GDM1 (cell line): ENCODE results near the gene TOX2.
A peak's percentile ranks its signal among the peaks of the same experiment; 100 is the strongest.

ENCODE experiments used
- DNase-seq: peaks from one replicate; lab custom pipeline; 2025; lab: John Stamatoyannopoulos, UW

The TOX2 gene

GRCh38 chr20:44075950-44076232, 161.2 kb downstream of the TOX2 start:
- DNase-seq, result no peak

- DNase-seq, result no peak
Observed at GRCh38 chr20:44079291-44079690, 164.6 kb downstream of the TOX2 start.

DNA sequence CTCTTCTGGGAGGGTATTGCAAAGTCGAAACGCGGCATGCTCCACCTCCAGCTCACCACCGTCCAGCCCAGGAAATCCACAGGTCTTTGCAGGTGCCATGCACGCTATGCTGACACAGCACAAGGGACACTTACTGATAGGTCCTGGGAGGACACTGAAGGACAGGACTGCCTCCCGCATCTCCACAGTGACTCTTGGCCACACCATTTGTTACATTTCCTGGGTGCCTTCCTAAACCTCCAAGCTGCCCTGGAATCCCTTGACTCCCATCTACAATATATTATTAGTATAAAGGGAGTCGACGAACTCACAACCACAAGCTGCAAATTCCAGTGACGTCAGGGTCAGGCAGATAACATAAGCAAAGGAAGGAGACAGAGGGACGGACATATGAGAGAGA, 165.4 kb downstream of the TOX2 start:
- no peak for DNase-seq

GRCh38 chr20:44080646-44081267, 166.1 kb downstream of the TOX2 start:
- DNase-seq, result peak; percentile 45

GRCh38 chr20:44081476-44081875, 166.8 kb downstream of the TOX2 start:
- no peak for DNase-seq

- DNase-seq, result no peak
Observed at GRCh38 chr20:44081888-44082287, 167.2 kb downstream of the TOX2 start.

DNA sequence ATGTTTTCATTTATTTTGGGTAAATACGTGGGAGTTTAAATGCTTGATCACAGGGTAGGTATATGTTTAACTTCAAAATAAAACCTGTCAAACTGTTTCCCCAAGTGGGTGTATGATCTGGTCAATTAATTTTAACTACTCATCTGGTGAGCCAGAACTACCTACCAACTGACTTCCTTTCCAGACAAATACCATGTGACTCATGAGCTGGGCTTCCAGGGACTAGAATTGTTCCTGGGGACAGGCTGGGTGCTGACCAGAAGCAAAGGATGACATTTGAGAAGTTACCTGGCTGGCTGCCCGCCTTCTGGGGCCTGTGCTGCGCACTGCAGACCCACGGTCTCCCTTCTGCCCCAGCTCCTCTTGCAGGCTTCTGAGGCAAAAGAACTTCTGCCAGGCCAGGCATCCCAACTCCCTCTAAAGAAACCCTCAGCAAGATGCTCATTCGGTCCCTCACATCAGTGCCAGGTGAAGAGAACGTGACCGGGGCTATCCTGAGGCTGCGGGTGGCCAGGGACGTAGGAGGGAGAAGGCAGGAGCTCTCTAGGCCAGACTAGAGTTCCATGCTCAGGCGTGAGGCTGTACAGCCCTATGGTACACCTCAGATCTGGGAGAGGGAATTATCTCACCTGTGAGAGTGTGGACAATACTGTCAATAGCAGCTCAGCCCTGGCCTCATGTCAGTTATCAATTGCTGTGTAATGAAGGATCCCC, 168.7 kb downstream of the TOX2 start:
- no peak for DNase-seq

DNA sequence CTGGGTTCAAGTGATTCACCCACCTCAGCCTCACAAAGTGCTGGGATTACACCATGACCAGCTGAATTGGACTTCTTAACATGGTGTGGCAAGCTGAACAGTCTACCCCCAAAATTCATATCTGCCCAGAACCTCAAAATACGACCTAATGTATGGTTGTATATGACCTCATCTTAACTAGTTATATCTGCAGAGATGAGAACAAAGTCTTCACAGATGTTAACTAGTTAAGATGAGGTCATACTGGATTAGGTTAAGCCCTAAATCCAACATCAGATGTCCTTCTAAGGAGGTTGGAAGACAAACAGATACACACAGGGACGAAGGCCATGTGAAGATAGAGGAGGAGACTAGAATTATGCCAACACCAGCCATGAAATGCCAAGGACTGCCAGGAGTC, 169.8 kb downstream of the TOX2 start:
- no peak for DNase-seq

GRCh38 chr20:44084891-44085290, 170.2 kb downstream of the TOX2 start:
- DNase-seq, result no peak

DNA sequence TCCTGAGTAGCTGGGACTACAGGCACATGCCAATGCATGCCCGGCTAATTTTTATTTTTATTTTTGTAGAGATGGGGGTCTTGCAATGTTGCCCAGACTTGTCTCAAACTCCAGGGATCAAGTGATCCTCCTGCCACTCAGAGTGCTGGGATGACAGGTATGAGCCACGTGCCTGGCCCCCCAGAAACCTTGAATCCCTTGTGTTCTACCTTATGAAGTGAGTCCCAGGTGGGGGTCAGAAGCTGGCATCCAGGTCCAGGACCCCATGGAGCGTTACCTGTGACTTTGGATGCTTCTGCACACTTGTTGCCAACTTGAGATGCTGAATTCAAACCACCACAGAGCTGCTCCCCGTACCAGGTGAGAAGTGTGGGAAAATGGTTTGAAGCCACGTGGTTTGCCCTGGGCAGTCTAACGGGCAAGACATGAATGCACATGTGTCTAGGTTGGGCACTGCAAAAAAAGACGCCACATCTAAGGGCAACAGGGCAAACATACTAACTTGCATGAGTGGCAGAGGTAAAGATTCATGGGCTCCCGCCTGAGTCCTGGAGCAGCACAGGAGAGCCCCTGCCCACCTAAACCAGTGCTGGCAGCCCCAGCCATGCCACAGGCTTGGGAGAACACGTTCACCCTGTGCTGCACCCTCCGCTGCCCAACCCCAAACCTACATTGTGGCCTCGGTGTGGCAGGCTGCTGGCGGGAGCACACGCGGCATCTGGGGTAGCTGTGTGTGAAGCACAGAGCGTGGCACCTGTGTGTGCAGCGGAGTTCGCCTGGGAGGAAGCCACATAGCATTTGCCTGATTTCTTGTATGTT, 171.2 kb downstream of the TOX2 start:
- DNase-seq, result no peak

DNA sequence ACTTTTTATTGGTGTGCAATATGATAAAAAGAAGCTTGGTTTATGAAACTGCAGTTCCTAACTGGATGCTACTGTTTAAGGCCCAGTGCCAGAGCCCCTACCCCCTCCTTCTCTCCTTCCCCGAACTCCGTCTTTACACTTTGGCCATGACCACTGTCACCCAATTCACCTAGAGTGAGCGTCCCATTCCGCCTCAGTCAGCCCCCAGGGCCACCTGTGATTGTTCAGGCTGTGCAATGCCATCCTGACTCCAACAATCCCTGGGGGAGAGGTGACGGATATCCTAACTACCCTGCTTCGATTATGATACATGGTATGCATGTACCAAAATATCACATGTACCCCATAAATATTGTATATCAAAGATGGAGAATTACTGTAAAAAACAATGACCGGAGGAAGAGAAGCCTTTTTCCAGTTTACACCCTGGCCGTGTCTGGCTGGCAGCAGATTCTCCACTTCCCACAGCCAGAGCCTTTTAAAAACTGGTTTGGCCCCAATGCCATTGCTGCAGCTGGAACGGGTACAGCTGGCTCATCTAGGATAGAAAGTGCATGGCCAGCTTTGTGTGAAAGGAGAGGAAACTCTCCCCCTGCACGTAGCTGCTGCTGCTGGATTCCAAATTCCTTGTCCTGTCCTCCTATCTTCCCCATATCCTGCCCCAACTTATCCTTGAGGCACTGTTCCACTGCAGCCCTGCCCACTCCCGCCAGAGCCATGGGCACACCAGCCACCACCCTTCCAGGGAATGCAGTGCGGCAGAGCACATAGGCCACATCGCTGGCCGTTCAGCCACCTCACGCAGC, 172.6 kb downstream of the TOX2 start:
- no peak for DNase-seq

DNA sequence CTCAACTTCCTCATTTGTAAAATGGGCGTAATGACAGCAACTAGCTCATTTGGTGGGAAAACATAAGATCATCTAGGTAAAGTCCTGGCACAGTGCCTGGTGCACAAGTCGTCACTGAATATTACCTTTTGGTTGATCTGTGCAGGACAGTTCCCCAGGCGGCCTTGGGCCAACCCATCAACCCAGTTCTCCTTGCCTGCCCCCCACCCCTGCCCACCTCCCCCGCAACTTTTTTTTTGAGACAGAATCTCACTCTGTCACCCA, 173.1 kb downstream of the TOX2 start:
- no peak for DNase-seq

GRCh38 chr20:44089987-44090674, 175.5 kb downstream of the TOX2 start:
- no peak for DNase-seq

DNA sequence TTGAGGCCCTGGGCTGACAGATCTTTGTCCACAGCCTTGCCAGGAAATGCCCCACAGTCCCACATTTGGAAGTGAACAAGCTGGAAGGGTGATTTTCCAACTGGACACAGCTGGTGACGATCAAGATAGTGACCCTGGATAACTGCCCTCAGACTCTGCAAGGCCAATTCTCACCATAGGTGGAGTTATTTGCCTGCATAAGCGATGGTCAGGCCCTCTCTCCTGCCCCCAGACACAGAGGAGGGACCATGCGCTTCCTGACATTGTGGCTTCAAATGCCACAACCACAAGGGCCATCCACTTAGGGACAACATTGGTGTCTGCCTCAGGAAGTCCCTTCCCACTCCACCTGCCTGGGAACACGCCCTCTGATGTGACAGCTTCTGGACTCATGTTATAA, 176.4 kb downstream of the TOX2 start:
- DNase-seq, result no peak

DNA sequence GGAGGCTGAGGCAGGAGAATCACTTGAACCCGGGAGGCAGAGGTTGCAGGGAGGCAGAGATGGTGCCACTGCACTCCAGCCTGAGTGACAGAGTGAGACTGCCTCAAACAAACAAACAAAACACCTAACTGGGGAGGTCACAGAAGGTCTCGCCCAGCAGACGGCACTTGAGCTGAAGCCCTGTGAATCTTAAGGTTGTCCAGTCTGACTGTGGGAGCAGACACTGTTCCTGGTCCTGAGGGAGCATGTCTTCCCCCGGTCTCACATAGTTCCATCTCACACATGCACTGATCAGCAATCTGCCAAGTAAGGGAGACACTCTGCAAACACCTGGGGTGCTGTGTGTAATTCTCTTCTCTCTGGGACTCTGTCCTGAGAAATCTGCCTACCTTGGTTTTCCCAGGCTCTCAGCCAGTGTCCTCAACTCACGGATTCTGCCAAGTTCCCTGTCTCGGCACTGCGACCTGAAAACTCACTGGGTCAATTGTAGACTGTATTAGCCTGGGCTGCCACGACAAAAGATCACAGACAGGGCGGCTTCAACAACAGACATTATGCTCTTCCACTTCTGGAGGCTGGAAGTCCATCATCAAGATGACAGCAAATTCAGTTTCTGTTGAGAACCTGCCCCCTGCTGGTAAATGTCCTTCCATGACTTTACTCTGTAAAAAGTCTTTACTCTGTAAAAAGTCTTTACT, 178.0 kb downstream of the TOX2 start:
- no peak for DNase-seq

DNA sequence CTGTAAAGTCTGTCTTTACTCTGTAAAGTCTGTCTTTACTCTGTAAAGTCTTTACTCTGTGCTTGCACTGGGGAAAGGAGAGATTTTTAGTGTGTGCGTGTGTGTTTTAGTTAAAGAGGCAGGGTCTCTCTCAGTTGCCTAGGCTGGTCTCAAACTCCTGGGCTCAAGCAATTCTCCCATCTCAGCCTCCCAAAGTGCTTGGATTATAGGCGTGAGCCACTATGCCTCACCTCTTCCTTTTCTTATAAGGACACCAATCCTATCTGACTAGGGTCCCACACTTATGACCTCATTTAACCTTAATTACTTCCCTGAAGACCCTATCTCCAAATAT, 178.6 kb downstream of the TOX2 start:
- DNase-seq, result no peak

- no peak for DNase-seq
Observed at GRCh38 chr20:44095831-44096230, 181.2 kb downstream of the TOX2 start.

- no peak for DNase-seq
Observed at GRCh38 chr20:44097521-44098255, 183.0 kb downstream of the TOX2 start.

- no peak for DNase-seq
Observed at GRCh38 chr20:44098256-44098630, 183.6 kb downstream of the TOX2 start.

DNA sequence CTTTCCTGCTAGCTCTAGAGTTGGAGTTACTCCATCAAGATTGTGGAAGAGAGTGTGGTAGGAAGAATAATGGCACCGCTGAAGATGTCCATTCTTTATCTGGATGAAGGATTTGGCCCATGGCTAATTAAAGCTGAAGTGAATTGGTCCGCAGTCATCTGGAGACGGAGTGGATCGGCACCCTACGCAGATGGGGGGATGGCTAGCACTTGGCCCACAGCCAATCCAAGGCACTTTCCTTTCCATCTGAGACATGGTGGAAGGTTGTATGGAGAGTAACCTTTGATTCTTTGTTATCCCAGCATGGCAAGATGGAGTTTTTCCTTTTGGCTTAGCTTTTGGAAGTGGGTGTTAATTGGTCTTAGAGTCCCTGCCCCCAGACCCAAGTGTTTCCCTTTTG, 184.0 kb downstream of the TOX2 start:
- DNase-seq, result no peak

DNA sequence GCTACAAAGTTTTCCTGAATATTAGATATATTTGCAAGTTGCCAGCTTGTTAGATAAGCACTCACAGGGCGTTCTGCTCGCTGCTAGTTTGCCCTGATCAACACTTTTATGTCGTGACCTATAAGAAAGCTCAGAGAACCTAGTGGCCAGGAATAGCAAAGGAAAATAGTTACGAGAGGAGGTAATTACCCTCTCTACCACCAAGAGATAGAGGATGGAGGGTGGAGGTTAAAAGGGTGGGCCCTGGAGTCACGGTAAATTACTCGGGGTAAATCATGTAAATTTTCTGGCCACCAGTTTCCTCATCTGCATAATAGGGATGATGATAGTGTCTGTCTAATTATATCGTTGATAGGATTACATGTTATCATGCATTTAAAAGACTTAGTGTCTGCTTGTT, 185.2 kb downstream of the TOX2 start:
- no peak for DNase-seq
